Measurements from ENCODE around the gene EPHB3.
"Not testable (repeated sequence)": the region's sequence is repeated elsewhere in the genome, so short reads cannot be mapped to it uniquely, and the experiment has no call there.

EPHB3 gene

DNA sequence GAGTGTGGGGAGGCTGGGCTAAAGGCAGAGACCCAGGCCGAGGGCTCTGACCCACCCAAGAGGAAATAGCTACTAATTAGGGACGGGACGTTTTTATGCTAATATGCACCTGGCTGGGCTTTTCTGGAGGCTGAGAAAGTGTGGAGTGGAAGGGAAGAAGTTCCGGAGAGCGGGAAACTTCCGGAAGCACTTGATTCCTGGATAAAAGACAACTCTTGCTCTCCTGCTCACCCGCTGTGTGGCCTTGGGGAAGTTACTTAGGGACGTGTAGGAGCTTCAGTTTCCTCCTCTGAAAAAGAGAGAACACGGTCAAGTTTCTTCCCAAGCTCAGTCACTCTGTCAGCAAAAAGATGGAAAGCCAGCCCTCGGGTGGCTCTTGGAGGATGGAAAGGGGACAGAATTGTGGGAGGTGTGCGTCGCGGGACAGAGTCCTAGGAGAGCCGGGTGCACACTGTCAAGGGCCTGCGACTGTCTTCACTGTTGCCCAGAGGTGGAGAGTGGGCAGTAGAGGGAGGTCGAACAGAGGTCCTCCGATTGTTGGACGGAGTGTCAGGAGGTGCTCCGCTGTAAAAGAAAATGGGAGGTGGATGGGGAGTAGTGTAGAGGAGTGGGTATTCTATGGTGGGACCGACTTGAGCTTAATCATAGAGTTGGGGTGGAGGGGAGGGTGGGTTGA is 43.2 kb downstream of the EPHB3 start:
- no peak for DNase-seq
- intact Hi-C loops (cut with DNase I): no loop called here

DNA sequence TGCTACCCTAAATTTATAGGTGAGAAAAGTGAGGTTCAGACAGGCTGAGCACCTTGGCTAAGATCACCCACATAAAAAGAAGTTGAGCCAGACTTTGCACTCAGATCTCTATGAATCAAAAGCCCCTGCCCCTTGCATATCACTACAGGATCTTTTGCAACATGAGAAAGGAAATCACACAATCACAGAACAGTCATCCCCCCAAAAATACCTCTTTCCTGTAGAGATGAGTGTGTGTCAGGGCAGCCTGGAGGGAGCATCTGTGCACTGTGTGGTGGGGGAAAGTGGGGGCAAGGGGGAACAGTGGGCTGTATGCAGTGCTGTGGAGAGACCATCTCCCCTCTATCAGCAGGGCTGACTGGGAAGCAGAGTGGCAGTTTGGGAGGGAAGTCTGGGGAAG is 46.6 kb downstream of the EPHB3 start:
- no peak for DNase-seq
- intact Hi-C loops (cut with DNase I): no loop called here

- DNase-seq: no peak
- intact Hi-C loops (cut with DNase I): no loop called here
These were observed 48.1 kb downstream of the EPHB3 start for GRCh38 chr3:184609476-184610244.

DNA sequence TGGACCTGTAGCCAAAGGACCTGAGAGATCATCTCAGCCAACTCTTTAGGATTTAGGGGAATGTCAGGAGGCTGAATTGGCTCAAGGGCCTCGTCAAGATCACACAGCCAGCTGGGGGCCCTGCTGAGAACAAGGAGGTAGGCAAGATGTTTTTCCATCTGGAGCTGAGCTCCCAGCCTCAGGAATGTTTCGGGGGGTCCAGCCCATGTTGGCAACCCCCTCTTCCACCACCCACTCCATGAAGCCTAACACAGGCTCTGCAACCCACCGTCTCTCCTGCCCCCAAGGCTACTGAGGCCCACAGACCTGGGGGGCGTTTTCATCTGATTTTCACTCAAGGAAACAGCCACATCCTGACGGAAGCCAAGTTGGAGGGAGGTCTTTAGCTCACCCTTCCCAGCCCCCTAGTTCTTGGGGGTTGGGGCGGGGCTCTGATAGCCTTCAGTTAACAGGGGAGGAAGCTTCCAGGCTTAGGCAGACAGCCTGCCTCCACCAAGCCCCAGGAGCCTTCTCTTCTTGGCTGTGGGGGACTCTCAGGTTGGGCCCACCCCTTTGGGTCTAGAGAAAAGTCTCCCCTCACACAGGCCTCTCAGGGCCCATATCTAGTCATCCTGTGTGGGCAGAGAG is 48.8 kb downstream of the EPHB3 start:
- intact Hi-C loops (cut with DNase I): no loop called here
- no peak for DNase-seq

DNA sequence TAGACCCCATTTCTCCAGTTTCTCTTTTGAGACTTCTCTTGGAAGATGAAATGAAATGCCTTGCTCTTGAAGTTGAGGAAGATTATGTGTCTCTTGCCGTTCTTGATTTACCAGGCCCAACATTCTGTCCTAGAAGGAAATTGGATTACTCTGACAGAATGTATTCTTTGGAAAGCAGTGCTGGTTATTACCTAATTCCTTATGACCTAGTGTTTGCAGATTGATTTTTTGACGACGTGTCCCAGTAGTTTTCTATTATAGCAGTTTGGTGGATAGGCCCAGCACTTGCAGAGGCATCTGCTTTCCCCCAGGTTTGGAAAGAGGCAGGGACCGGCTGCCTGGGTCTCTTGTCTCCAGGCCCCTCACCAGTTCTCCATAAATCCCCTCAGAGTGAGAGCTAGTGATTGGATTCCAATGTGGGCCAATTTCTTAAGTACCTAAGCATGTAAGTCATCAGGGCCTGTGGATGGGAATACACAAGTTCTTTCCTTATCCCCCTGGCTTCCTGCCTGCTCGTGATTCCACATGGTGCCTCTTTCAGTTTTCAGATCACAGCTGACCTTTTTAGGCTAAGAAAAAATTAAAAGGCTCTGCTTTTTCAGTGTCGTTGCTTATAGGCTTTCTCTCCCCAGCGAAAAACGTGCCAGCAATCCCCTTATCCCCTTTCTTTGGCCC is 50.2 kb downstream of the EPHB3 start:
- DNase-seq: no peak
- intact Hi-C loops (cut with DNase I): no loop called here

GRCh38 chr3:184615396-184615795 is 53.8 kb downstream of the EPHB3 start:
- DNase-seq: no peak

DNA sequence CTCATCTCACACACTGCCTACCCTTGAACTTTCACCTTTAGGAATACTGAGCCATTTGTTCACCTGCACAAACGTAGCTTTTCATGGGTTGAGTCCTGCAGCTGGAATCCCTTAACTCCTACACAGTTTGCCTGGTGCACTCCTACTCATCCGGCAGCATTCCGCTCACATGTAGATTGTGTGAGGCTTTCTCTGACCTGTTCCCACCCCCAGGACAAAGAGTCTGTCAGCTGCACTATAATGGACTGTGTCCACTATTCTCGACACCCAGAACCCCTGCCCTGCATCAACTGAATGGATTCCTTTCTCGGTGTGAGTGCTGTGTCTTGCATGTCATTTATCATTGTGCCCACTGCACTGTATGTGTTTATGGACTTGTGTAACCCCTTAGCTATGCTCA is 54.9 kb downstream of the EPHB3 start:
- intact Hi-C loops (cut with DNase I): no loop called here
- no peak for DNase-seq

More at GRCh38 chr3:184615396-184615795, 53.8 kb downstream of the EPHB3 start:
- intact Hi-C loops (cut with DNase I): no loop called here

GRCh38 chr3:184617306-184617705 is 55.7 kb downstream of the EPHB3 start:
- not testable (repeated sequence) for DNase-seq

GRCh38 chr3:184618811-184619210 is 57.2 kb downstream of the EPHB3 start:
- no peak for DNase-seq
- intact Hi-C loops (cut with DNase I): no loop called here

More at GRCh38 chr3:184617306-184617705, 55.7 kb downstream of the EPHB3 start:
- intact Hi-C loops (cut with DNase I): not testable (repeated sequence)

- DNase-seq: no peak
- intact Hi-C loops (cut with DNase I): no loop called here
These were observed 57.8 kb downstream of the EPHB3 start for GRCh38 chr3:184619369-184619768.

- DNase-seq: no peak
- intact Hi-C loops (cut with DNase I): no loop called here
These were observed 58.3 kb downstream of the EPHB3 start for GRCh38 chr3:184619787-184620430.

- DNase-seq: no peak
- intact Hi-C loops (cut with DNase I): no loop called here
These were observed 59.0 kb downstream of the EPHB3 start for GRCh38 chr3:184620475-184621119.

GRCh38 chr3:184622156-184622555 is 60.6 kb downstream of the EPHB3 start:
- DNase-seq; intact Hi-C loops (cut with DNase I): not testable (repeated sequence)

DNA sequence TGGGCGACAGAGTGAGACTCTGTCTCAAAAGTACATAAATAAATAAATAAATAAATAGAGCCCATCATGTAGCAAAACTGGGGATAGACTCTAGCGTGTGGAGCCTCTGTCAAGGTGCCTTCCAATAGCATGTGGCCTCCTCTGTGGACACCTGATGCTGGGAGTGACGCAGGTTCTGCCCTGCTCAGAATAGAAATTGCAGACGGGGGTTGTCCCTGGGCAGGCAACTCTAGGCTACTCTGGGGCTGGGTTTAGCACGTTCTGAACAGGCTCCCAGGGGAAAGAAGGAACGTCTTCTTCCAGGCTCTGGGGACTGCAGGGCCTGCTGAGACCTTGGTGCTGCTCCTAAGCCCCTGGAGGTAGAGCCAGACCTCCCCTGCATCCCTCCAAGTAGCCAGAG is 65.3 kb downstream of the EPHB3 start:
- DNase-seq: no peak
- intact Hi-C loops (cut with DNase I): no loop called here

DNA sequence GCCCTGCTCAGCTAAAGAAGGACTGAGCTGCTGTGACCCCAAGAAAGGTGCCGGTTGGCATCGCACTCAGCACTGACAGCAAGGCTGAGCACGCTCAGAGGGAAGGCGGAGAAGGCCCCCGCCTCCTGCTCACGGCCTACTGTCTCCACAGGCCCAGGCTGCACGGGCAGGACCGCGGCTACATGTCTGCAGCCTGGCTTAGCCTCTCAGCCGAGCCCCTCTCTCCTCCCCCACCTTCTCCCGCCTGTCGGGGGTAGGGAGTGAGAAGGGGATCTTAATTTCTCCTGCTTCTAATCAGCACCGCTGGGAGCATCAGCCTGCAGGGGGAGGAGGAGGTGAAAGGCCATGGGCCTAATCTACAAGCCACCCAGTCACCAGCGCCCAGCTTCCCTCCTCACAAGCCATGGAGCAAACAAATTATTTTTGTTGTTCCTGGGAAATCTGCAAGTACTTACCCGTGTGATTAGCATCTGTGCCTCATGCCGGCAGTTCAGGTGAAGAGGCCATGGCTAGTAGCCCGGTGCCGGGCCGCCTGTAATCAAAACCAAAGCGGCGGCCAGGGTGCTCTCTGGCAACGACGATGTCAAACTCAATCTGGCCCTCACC is 68.1 kb downstream of the EPHB3 start:
- no peak for DNase-seq
- intact Hi-C loops (cut with DNase I): no loop called here

- DNase-seq: no peak
- intact Hi-C loops (cut with DNase I): no loop called here
These were observed 69.4 kb downstream of the EPHB3 start for GRCh38 chr3:184630861-184631471.

DNA sequence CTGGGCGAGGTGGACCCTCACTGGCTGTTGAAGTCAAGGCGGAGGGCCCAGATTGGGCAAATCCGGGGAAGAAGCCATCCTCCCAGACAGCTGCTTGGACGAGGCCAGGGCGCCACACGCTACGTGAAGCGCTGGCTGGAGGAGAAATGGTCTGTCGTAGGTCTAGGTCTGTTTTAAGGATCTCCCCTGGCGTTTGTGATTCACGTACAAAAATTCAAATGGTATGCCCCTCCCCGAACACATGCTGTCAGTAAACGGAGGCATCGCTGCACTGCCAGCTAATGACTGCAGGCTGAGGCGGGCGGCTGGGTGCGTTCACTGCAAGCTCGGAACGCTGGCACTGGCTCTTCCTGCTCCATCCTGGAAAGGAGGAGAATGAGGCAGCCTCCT is 69.9 kb downstream of the EPHB3 start:
- intact Hi-C loops (cut with DNase I): no loop called here
- DNase-seq: no peak

Measured in head of caudate nucleus (tissue), 42 donors.